GM12865 (cell line): Measurements from ENCODE around the gene ONECUT2.

Experiments
- DNase-seq: peaks from one replicate; pipeline ENCODE4 v3.0.0; 2010; ENCODE audit warnings: low read depth
- H3K4me3 ChIP-seq: 2 replicates; pipeline ENCODE4 v1.5.1; 2011; ENCODE audit warnings: mild to moderate bottlenecking, low read depth, low read length, control low read depth
- CTCF ChIP-seq: IDR thresholded peaks from 2 replicates; pipeline ENCODE4 v1.5.1; 2011; ENCODE audit warnings: low read length, control low read depth, low read depth, inconsistent platforms; ENCODE audit not compliant: insufficient read depth; ENCODE audit errors: missing control alignments

The ONECUT2 gene

GRCh38 chr18:57439985-57440330 lies 4.8 kb downstream of the ONECUT2 start:
- no peak for TF ChIP-seq CTCF
- no peak overlapping the region for H3K4me3 ChIP-seq
- DNase-seq: no peak

GRCh38 chr18:57440331-57441070 lies 5.3 kb downstream of the ONECUT2 start:
- DNase-seq: no peak
- no peak overlapping the region for H3K4me3 ChIP-seq
- no peak for TF ChIP-seq CTCF

GRCh38 chr18:57441071-57441794 lies 6.1 kb downstream of the ONECUT2 start:
- TF ChIP-seq CTCF: no peak
- DNase-seq: peak; percentile 64
- peak overlapping the region; percentile 5; the same call in 1 of the 2 replicates for H3K4me3 ChIP-seq

GRCh38 chr18:57443247-57443646 lies 8.1 kb downstream of the ONECUT2 start:
- no peak for DNase-seq
- H3K4me3 ChIP-seq: no peak overlapping the region
- TF ChIP-seq CTCF: no peak

- DNase-seq: no peak
- no peak overlapping the region for H3K4me3 ChIP-seq
- no peak for TF ChIP-seq CTCF
Observed at GRCh38 chr18:57443702-57444101, 8.5 kb downstream of the ONECUT2 start.

- no peak overlapping the region for H3K4me3 ChIP-seq
- no peak for DNase-seq
- TF ChIP-seq CTCF: no peak
Observed at GRCh38 chr18:57444301-57444759, 9.2 kb downstream of the ONECUT2 start.
